ENCODE measurements around the gene ME1.
"Not testable (repeated sequence)": the region's sequence is repeated elsewhere in the genome, so short reads cannot be mapped to it uniquely, and the experiment has no call there.

Gene ME1

DNA sequence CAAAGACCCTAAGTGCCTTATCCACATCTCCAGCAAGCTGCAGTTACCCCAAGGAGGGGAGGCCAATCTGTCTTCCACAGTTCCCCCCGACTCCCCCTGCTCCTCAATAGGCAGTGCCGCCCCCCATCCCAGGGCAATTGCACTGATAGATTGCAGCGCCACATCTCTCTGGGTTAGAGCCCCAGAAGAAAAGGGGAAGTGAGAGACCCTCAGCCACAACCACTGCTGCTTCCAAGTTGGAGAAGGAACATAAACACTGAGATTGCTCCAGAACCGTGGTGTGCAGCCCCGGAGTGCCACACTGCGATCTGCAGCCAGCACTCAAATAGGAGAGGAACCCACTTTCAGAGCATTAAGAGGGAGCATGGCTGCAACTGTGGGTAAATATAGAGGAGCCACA lies 136.2 kb downstream of the ME1 start:
- peak; percentile 30 for DNase-seq (ENCODE audit: low read depth)
- no peak overlapping the region for H3K4me3 ChIP-seq (ENCODE audit: low read depth, low read length)
- TF ChIP-seq, protein P1, sequence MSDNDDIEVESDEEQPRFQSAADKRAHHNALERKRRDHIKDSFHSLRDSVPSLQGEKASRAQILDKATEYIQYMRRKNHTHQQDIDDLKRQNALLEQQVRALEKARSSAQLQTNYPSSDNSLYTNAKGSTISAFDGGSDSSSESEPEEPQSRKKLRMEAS (IDR thresholded peaks at IDR 0.05; ENCODE audit: low read depth, low read length) = no peak
- TF ChIP-seq MYC (IDR thresholded peaks at IDR 0.05; ENCODE audit: low read depth, low read length) = no peak
- TF ChIP-seq POLR2A (IDR thresholded peaks at IDR 0.05; ENCODE audit: extremely low read depth, insufficient read length) = no peak
- TF ChIP-seq, protein P2, sequence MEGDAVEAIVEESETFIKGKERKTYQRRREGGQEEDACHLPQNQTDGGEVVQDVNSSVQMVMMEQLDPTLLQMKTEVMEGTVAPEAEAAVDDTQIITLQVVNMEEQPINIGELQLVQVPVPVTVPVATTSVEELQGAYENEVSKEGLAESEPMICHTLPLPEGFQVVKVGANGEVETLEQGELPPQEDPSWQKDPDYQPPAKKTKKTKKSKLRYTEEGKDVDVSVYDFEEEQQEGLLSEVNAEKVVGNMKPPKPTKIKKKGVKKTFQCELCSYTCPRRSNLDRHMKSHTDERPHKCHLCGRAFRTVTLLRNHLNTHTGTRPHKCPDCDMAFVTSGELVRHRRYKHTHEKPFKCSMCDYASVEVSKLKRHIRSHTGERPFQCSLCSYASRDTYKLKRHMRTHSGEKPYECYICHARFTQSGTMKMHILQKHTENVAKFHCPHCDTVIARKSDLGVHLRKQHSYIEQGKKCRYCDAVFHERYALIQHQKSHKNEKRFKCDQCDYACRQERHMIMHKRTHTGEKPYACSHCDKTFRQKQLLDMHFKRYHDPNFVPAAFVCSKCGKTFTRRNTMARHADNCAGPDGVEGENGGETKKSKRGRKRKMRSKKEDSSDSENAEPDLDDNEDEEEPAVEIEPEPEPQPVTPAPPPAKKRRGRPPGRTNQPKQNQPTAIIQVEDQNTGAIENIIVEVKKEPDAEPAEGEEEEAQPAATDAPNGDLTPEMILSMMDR (IDR thresholded peaks at IDR 0.05; ENCODE audit: low read depth, low read length) = no peak

- TF ChIP-seq POLR2A (IDR thresholded peaks at IDR 0.05; ENCODE audit: extremely low read depth, insufficient read length) = no peak
- no peak for TF ChIP-seq MYC (IDR thresholded peaks at IDR 0.05; ENCODE audit: low read depth, low read length)
- TF ChIP-seq, protein P1 (IDR thresholded peaks at IDR 0.05; ENCODE audit: low read depth, low read length) = no peak
- TF ChIP-seq, protein P2 (IDR thresholded peaks at IDR 0.05; ENCODE audit: low read depth, low read length) = no peak
Measured at GRCh38 chr6:83292900-83293843, 137.7 kb downstream of the ME1 start.

GRCh38 chr6:83287298-83287697 lies 143.6 kb downstream of the ME1 start:
- DNase-seq (ENCODE audit: low read depth); H3K4me3 ChIP-seq (ENCODE audit: low read depth, low read length): not testable (repeated sequence)

More at GRCh38 chr6:83292900-83293843, 137.7 kb downstream of the ME1 start:
- DNase-seq (ENCODE audit: low read depth) = no peak
- no peak overlapping the region for H3K4me3 ChIP-seq (ENCODE audit: low read depth, low read length)

DNA sequence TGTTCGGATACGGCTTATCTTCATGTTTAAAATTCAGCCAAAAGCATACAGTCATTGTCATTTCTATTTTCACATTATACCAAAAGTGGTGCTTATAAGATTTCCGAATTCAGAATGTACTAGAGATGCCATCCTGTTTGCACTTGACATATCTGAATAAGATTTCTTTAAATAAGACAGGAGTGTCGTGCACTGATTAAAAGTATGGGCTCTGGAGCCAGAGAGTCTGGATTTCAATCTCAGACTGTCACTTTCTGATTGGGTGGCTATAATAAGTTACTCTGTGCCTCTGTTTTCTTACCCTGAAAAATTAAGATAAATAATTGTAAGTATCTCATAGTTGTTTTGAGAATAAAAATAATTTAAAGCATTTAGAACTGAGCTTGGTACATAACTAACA lies 144.9 kb downstream of the ME1 start:
- TF ChIP-seq, protein P1 (IDR thresholded peaks at IDR 0.05; ENCODE audit: low read depth, low read length) = no peak
- TF ChIP-seq POLR2A (IDR thresholded peaks at IDR 0.05; ENCODE audit: extremely low read depth, insufficient read length) (no peak), MYC (IDR thresholded peaks at IDR 0.05; ENCODE audit: low read depth, low read length) (no peak)
- TF ChIP-seq, protein P2 (IDR thresholded peaks at IDR 0.05; ENCODE audit: low read depth, low read length) = no peak
- H3K4me3 ChIP-seq (ENCODE audit: low read depth, low read length) = no peak overlapping the region
- DNase-seq (ENCODE audit: low read depth) = no peak

DNA sequence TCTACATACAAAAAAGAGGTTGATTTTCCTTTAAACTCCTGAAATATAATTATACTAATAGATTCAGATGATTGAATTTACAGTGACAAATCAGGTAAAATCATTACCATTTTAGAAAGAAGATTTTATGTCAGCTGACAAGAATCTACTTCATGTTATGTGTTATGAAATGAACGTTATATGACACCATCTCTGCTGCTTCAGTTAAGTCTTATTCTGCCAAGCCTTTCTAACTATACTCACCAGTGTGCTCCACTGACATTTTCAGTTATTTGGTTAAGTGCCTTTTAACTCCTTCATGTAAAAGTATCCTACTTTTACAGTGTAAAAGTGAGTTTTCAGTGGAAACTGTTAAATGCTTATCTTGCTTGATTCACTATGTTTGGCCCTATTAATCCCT lies 157.3 kb downstream of the ME1 start:
- TF ChIP-seq, protein P1 (IDR thresholded peaks at IDR 0.05; ENCODE audit: low read depth, low read length) = no peak
- TF ChIP-seq MYC (IDR thresholded peaks at IDR 0.05; ENCODE audit: low read depth, low read length) (no peak), POLR2A (IDR thresholded peaks at IDR 0.05; ENCODE audit: extremely low read depth, insufficient read length) (no peak)
- TF ChIP-seq, protein P2 (IDR thresholded peaks at IDR 0.05; ENCODE audit: low read depth, low read length) = no peak
- DNase-seq (ENCODE audit: low read depth) = no peak
- H3K4me3 ChIP-seq (ENCODE audit: low read depth, low read length) = no peak overlapping the region

DNA sequence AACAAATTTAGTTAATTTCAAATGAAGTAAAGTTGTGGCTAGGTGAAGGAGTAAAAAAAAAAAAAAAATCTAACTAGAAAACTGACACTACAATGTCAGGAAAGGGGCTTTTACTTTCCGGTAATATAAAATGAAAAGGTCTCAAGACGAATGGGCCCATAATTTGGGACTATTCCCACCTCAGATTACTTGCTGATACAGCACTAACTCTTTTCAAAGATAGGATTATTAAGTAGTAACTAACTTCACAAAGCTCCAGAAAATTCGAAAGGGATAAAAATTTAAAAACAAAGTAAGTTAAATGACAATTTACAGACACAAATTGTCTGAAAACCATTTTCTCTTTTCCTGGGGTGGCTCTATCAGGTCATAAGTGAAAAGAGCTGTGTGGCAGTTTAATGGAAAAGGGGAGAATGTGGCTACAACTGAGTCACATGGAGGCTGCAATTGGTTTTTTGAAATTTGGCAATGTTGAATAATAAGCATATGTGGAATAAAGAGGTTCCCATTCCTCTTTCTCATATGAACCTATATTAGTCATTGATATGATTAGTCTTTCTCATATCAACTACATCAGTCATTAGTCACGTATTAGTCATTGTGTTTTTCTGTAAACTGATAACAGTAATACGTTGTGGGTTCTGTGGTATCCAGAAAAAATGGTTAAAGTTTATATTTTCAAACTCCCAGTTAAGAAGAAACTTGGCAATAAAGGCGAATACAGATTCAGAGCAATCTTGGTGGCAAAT lies 159.7 kb downstream of the ME1 start:
- DNase-seq (ENCODE audit: low read depth) = peak; percentile 2
- H3K4me3 ChIP-seq (ENCODE audit: low read depth, low read length) = no peak overlapping the region
- TF ChIP-seq POLR2A (IDR thresholded peaks at IDR 0.05; ENCODE audit: extremely low read depth, insufficient read length) (no peak), MYC (IDR thresholded peaks at IDR 0.05; ENCODE audit: low read depth, low read length) (no peak)
- TF ChIP-seq, protein P2 (IDR thresholded peaks at IDR 0.05; ENCODE audit: low read depth, low read length) = no peak
- TF ChIP-seq, protein P1 (IDR thresholded peaks at IDR 0.05; ENCODE audit: low read depth, low read length) = no peak
